Hepatocyte (in vitro differentiated cells): ENCODE results near the gene LBX2.

Experiments used
- EZH2 ChIP-seq: fragments of 200-600 bp; sonication (generic); IDR thresholded peaks from 2 replicates; pipeline ENCODE4 v1.6.1; 2016; ENCODE audit warnings: antibody characterized with exemption, mild to moderate bottlenecking, borderline replicate concordance
- EZH2phosphoT487 ChIP-seq: fragments of 200-600 bp; sonication (generic); IDR thresholded peaks from one replicate; pipeline ENCODE4 v1.6.1; 2018; ENCODE audit warnings: antibody characterized with exemption, mild to moderate bottlenecking, low read depth, moderate library complexity; ENCODE audit not compliant: unreplicated experiment, severe bottlenecking
- TF ChIP-seq, protein P1 (sequence below): fragments of 200-600 bp; sonication (generic); IDR thresholded peaks from 2 replicates; pipeline ENCODE4 v1.5.1; 2016; ENCODE audit warnings: antibody characterized with exemption, mild to moderate bottlenecking; ENCODE audit not compliant: poor library complexity

GRCh38 chr2:74529357-74530238 is 30.2 kb upstream of the LBX2 start, which contains the start of the genes AUP1 and HTRA2:
- TF ChIP-seq, protein P1, sequence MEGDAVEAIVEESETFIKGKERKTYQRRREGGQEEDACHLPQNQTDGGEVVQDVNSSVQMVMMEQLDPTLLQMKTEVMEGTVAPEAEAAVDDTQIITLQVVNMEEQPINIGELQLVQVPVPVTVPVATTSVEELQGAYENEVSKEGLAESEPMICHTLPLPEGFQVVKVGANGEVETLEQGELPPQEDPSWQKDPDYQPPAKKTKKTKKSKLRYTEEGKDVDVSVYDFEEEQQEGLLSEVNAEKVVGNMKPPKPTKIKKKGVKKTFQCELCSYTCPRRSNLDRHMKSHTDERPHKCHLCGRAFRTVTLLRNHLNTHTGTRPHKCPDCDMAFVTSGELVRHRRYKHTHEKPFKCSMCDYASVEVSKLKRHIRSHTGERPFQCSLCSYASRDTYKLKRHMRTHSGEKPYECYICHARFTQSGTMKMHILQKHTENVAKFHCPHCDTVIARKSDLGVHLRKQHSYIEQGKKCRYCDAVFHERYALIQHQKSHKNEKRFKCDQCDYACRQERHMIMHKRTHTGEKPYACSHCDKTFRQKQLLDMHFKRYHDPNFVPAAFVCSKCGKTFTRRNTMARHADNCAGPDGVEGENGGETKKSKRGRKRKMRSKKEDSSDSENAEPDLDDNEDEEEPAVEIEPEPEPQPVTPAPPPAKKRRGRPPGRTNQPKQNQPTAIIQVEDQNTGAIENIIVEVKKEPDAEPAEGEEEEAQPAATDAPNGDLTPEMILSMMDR = no peak
- TF ChIP-seq EZH2 = no peak
- no peak for TF ChIP-seq EZH2phosphoT487
